ENCODE measurements around the gene ADA. TPM values are rescaled to one million over a fixed set of nuclear protein-coding genes. Genes with fewer than 3 reads are reported as not detected.

The ADA gene
- total and polyA plus RNA-seq, 3 experiments from 2014 or later = 21.1 to 56.4 (median 21.3) TPM

- no peaks in the 10 kb centered on the region for H3K36me3 ChIP-seq (ENCODE audit: insufficient read depth, low read length)
- ChIA-PET POLR2A (interaction anchor here (0.6 to 0.8 kb wide), 3 partner anchors 8 to 393 kb away, joined by 3 to 5 read pairs (median 3); no protein-coding TSS in a partner anchor), CTCF (interaction anchor here (0.7 to 3.9 kb wide), 26 partner anchors 8 to 394 kb away, joined by 3 to 55 read pairs (median 4); partner anchors contain the start of genes ADA, FITM2 and SERINC3)
- peak overlapping the region; percentile 28 for H3K27ac ChIP-seq (ENCODE audit: low read depth, low read length)
- Mint-ChIP-seq H3K36me3 (peaks cover 0 to 15% (median 0%) of the 10 kb centered on the region in 3 donors), H3K9me3 (peaks cover 0 to 2% (median 0%) of the 10 kb centered on the region in 5 donors), H3K27ac (peak overlapping the region; percentile 93 to 100 (median 98)), H3K4me3 (peak overlapping the region; percentile 63 to 88 (median 72)), H3K27me3 (peaks cover 0 to 4% of the 10 kb centered on the region in 2 donors), H3K4me1 (peaks cover 39 to 44% (median 42%) of the 10 kb centered on the region in 3 donors)
- H3K9me3 ChIP-seq (ENCODE audit: low read length) = no peaks in the 10 kb centered on the region
- peak; percentile 18 to 84 (median 68) for DNase-seq
- H3K4me3 ChIP-seq (ENCODE audit: low read length) = no peak overlapping the region
- H3K27me3 ChIP-seq (ENCODE audit: insufficient read depth, low read length, poor library complexity, severe bottlenecking) = no peaks in the 10 kb centered on the region
- peaks cover 37% of the 10 kb centered on the region for H3K4me1 ChIP-seq (ENCODE audit: insufficient read depth, low read length)
Measured at GRCh38 chr20:44610313-44610962, 41.1 kb downstream of the ADA start.

DNA sequence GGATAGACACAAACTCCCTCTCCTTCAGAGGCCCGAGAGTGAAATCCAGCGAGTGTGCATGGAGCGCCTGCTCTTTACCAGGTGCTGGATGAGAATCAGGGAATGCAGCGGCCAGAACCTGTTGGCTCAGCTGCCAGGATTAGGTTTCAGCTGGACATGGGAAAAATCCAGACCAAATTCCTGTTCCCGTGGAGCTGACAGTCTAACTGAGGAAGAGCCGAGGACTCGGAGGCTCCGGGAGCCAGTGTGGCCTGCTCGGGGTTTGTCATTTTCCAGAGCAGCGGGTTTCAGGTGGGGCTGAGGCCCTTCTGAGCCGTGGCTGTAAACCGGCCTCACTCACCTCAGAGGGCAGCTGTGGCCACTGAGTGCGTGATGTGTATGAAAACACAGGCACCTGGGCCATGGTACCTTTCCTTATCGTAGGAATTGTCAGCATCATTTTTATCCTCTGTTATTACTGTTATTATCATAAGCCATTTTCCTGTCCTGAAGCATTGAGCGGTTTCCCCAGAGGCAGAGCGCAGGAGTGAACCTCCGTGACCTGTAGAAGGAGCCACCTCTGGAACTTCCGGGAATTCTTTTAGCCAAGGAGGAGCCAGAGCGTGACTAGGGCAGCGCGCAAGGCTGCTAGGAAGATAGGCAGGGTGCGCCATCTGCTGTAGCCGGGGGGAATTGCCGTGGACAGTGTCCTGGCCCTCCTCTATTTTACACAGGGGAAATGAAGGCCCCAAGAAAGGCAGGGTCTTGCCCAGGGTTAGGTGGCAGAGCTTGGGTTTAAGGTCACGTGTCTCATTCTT is 41.8 kb downstream of the ADA start:
- H3K27ac ChIP-seq (ENCODE audit: low read depth, low read length) = peak overlapping the region; percentile 28
- CTCF ChIA-PET = interaction anchor here (0.7 to 3.9 kb wide), 26 partner anchors 9 to 393 kb away, joined by 3 to 55 read pairs (median 3); partner anchors contain the start of genes ADA, FITM2 and SERINC3
- peaks cover 0 to 4% of the 10 kb centered on the region in 2 donors for H3K27me3 Mint-ChIP-seq
- peaks cover 0 to 2% (median 0%) of the 10 kb centered on the region in 5 donors for H3K9me3 Mint-ChIP-seq
- H3K36me3 ChIP-seq (ENCODE audit: insufficient read depth, low read length) = no peaks in the 10 kb centered on the region
- peaks cover 32 to 37% (median 34%) of the 10 kb centered on the region in 3 donors for H3K4me1 Mint-ChIP-seq
- peak overlapping the region; percentile 93 to 100 (median 98) for H3K27ac Mint-ChIP-seq
- DNase-seq = peak; percentile 74 to 87 (median 78)
- no peak overlapping the region for H3K4me3 ChIP-seq (ENCODE audit: low read length)
- POLR2A ChIA-PET = interaction anchor here (0.7 to 0.8 kb wide), 2 partner anchors 9 to 109 kb away, joined by 3 read pairs; no protein-coding TSS in a partner anchor
- no peaks in the 10 kb centered on the region for H3K9me3 ChIP-seq (ENCODE audit: low read length)
- peak overlapping the region; percentile 64 to 88 (median 72) for H3K4me3 Mint-ChIP-seq
- peaks cover 30% of the 10 kb centered on the region for H3K4me1 ChIP-seq (ENCODE audit: insufficient read depth, low read length)
- H3K27me3 ChIP-seq (ENCODE audit: insufficient read depth, low read length, poor library complexity, severe bottlenecking) = no peaks in the 10 kb centered on the region
- peaks cover 0 to 10% (median 0%) of the 10 kb centered on the region in 3 donors for H3K36me3 Mint-ChIP-seq

GRCh38 chr20:44609006-44609515 is 42.4 kb downstream of the ADA start:
- H3K4me1 ChIP-seq (ENCODE audit: insufficient read depth, low read length) = peaks cover 25% of the 10 kb centered on the region
- H3K4me3 Mint-ChIP-seq = peak overlapping the region in 1 of 7 donors; percentile 36
- H3K9me3 ChIP-seq (ENCODE audit: low read length) = no peaks in the 10 kb centered on the region
- peak overlapping the region; percentile 2 for H3K27ac ChIP-seq (ENCODE audit: low read depth, low read length)
- H3K36me3 Mint-ChIP-seq = peaks cover 0 to 5% (median 0%) of the 10 kb centered on the region in 3 donors
- peaks cover 0 to 4% of the 10 kb centered on the region in 2 donors for H3K27me3 Mint-ChIP-seq
- H3K27ac Mint-ChIP-seq = peak overlapping the region in 5 of 8 donors; percentile 5 to 76 (median 33)
- H3K36me3 ChIP-seq (ENCODE audit: insufficient read depth, low read length) = no peaks in the 10 kb centered on the region
- ChIA-PET POLR2A (interaction anchor here (0.7 to 1.2 kb wide), 3 partner anchors 8 to 489 kb away, joined by 3 to 5 read pairs (median 3); no protein-coding TSS in a partner anchor), CTCF (interaction anchor here (0.7 to 3.9 kb wide), 9 partner anchors 9 to 393 kb away, joined by 3 to 55 read pairs (median 15); no protein-coding TSS in a partner anchor)
- H3K4me1 Mint-ChIP-seq = peaks cover 26 to 32% (median 30%) of the 10 kb centered on the region in 3 donors
- peaks cover 0 to 2% (median 0%) of the 10 kb centered on the region in 5 donors for H3K9me3 Mint-ChIP-seq
- no peak for DNase-seq
- H3K27me3 ChIP-seq (ENCODE audit: insufficient read depth, low read length, poor library complexity, severe bottlenecking) = no peaks in the 10 kb centered on the region
- no peak overlapping the region for H3K4me3 ChIP-seq (ENCODE audit: low read length)

GRCh38 chr20:44606725-44607441 is 44.6 kb downstream of the ADA start:
- H3K27ac ChIP-seq (ENCODE audit: low read depth, low read length) = no peak overlapping the region
- Mint-ChIP-seq H3K4me3 (no peak overlapping the region), H3K4me1 (peaks cover 23 to 27% (median 23%) of the 10 kb centered on the region in 3 donors), H3K27me3 (peaks cover 0 to 2% of the 10 kb centered on the region in 2 donors), H3K27ac (peak overlapping the region in 1 of 8 donors; percentile 6), H3K36me3 (no peaks in the 10 kb centered on the region), H3K9me3 (peaks cover 0 to 2% (median 0%) of the 10 kb centered on the region in 5 donors)
- no peaks in the 10 kb centered on the region for H3K36me3 ChIP-seq (ENCODE audit: insufficient read depth, low read length)
- CTCF ChIA-PET = no interaction called here
- POLR2A ChIA-PET = no interaction called here
- no peaks in the 10 kb centered on the region for H3K9me3 ChIP-seq (ENCODE audit: low read length)
- no peak overlapping the region for H3K4me3 ChIP-seq (ENCODE audit: low read length)
- no peaks in the 10 kb centered on the region for H3K27me3 ChIP-seq (ENCODE audit: insufficient read depth, low read length, poor library complexity, severe bottlenecking)
- no peak for DNase-seq
- H3K4me1 ChIP-seq (ENCODE audit: insufficient read depth, low read length) = peaks cover 21% of the 10 kb centered on the region

DNA sequence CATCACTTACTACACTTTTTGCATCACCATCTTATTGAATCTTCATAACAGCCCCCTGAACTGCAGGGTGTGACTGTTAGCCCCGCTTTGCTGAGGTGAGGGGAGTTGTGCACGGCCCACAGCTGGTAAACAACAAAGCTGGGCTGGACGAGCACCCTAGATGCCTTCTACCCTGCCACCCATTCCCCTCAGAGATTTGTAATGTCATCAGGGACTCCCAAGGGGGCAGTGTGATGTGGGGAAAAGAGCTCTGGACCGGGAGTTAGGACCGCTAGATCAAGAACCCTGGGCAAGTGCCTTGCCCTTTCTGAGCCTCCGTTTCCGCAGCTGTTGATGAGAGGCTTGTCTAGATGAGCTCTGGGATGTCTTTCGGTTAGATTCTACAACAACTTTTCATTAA is 48.2 kb downstream of the ADA start:
- no peak overlapping the region for H3K27ac Mint-ChIP-seq
- H3K4me3 Mint-ChIP-seq = no peak overlapping the region
- Histone ChIP-seq H3K4me3 (ENCODE audit: low read length) (no peak overlapping the region), H3K36me3 (ENCODE audit: insufficient read depth, low read length) (no peaks in the 10 kb centered on the region), H3K27me3 (ENCODE audit: insufficient read depth, low read length, poor library complexity, severe bottlenecking) (no peaks in the 10 kb centered on the region), H3K4me1 (ENCODE audit: insufficient read depth, low read length) (peaks cover 8% of the 10 kb centered on the region), H3K9me3 (ENCODE audit: low read length) (no peaks in the 10 kb centered on the region), H3K27ac (ENCODE audit: low read depth, low read length) (no peak overlapping the region)
- H3K27me3 Mint-ChIP-seq = no peaks in the 10 kb centered on the region
- H3K36me3 Mint-ChIP-seq = no peaks in the 10 kb centered on the region
- no peaks in the 10 kb centered on the region for H3K9me3 Mint-ChIP-seq
- ChIA-PET POLR2A (no interaction called here), CTCF (interaction anchor here (1.1 to 1.7 kb wide), 4 partner anchors 42 to 82 kb away, joined by 3 to 6 read pairs (median 5); partner anchors contain the start of gene ADA)
- peaks cover 5 to 8% (median 6%) of the 10 kb centered on the region in 3 donors for H3K4me1 Mint-ChIP-seq
- DNase-seq = no peak

DNA sequence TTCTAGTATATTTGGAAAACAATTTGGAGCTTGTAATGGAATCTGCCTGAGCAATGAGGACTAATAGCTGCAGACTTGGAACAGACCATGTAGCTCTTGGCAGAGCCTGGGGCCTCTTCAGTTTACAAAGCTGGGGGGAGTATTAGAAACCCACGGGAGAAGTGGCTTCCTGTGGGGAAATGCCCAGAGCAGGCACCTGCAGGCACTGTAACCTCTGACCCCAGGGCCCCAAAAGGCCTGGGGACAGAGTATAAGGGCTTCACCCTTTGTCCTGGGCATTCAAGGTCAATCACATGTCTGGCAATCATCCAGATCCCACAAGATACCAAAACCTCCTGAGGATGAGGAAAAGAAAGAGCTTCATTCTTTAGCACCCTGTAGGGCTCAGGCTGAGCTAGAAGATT is 49.7 kb downstream of the ADA start:
- Mint-ChIP-seq H3K36me3 (no peaks in the 10 kb centered on the region), H3K27ac (no peak overlapping the region), H3K9me3 (no peaks in the 10 kb centered on the region), H3K4me3 (no peak overlapping the region), H3K4me1 (peaks cover 7 to 14% (median 9%) of the 10 kb centered on the region in 3 donors), H3K27me3 (no peaks in the 10 kb centered on the region)
- Histone ChIP-seq H3K36me3 (ENCODE audit: insufficient read depth, low read length) (no peaks in the 10 kb centered on the region), H3K4me1 (ENCODE audit: insufficient read depth, low read length) (peaks cover 9% of the 10 kb centered on the region), H3K27me3 (ENCODE audit: insufficient read depth, low read length, poor library complexity, severe bottlenecking) (no peaks in the 10 kb centered on the region), H3K27ac (ENCODE audit: low read depth, low read length) (no peak overlapping the region), H3K9me3 (ENCODE audit: low read length) (no peaks in the 10 kb centered on the region), H3K4me3 (ENCODE audit: low read length) (no peak overlapping the region)
- ChIA-PET CTCF (interaction anchor here (1.6 kb wide), 1 partner anchor 217 kb away, joined by 4 read pairs; no protein-coding TSS in a partner anchor), POLR2A (no interaction called here)
- DNase-seq = no peak

GRCh38 chr20:44601236-44601671 is 50.2 kb downstream of the ADA start:
- no peaks in the 10 kb centered on the region for H3K27me3 Mint-ChIP-seq
- H3K4me3 ChIP-seq (ENCODE audit: low read length) = no peak overlapping the region
- no peaks in the 10 kb centered on the region for H3K9me3 Mint-ChIP-seq
- no peaks in the 10 kb centered on the region for H3K36me3 Mint-ChIP-seq
- peaks cover 9% of the 10 kb centered on the region for H3K4me1 ChIP-seq (ENCODE audit: insufficient read depth, low read length)
- H3K27me3 ChIP-seq (ENCODE audit: insufficient read depth, low read length, poor library complexity, severe bottlenecking) = no peaks in the 10 kb centered on the region
- POLR2A ChIA-PET = no interaction called here
- H3K27ac ChIP-seq (ENCODE audit: low read depth, low read length) = no peak overlapping the region
- DNase-seq = no peak
- peaks cover 7 to 14% (median 9%) of the 10 kb centered on the region in 3 donors for H3K4me1 Mint-ChIP-seq
- no peak overlapping the region for H3K4me3 Mint-ChIP-seq
- no peaks in the 10 kb centered on the region for H3K9me3 ChIP-seq (ENCODE audit: low read length)
- no peak overlapping the region for H3K27ac Mint-ChIP-seq
- no peaks in the 10 kb centered on the region for H3K36me3 ChIP-seq (ENCODE audit: insufficient read depth, low read length)
- CTCF ChIA-PET = interaction anchor here (1.6 kb wide), 1 partner anchor 217 kb away, joined by 4 read pairs; no protein-coding TSS in a partner anchor
